ENCODE measurements around the gene ESYT3. TPM values are rescaled to one million over a fixed set of nuclear protein-coding genes. Genes with fewer than 3 reads are reported as not detected.
"Not testable (repeated sequence)": the region's sequence is repeated elsewhere in the genome, so short reads cannot be mapped to it uniquely, and the experiment has no call there.

ESYT3 gene
- total RNA-seq, 3 donors from 2014 or later = 0.05 to 0.19 (median 0.13) TPM

DNA sequence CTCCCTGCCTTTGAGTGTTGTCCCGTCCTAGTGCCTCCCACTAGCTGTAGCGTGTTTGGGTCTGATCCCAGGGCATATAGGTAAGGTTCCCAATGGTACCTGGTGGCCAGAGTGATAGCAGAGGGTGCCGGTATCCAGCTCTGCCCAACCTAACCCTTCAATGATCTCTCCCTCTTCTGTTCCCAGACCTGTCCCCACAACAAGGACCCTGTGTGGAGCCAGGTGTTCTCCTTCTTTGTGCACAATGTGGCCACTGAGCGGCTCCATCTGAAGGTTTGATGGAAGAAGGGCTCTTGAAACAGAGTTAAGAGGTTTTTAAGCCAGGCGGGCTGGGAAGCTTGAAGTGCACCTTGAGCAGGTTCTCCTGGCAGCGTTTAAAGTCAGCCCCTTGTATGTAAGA is 35.5 kb downstream of the ESYT3 start:
- Mint-ChIP-seq H3K4me1 (ENCODE audit: low read depth) (no peaks in the 10 kb centered on the region), H3K27me3 (ENCODE audit: low read depth) (peaks cover 2% of the 10 kb centered on the region), H3K4me3 (no peak overlapping the region), H3K36me3 (ENCODE audit: insufficient read depth) (no peaks in the 10 kb centered on the region), H3K9me3 (no peaks in the 10 kb centered on the region)
- DNase-seq = no peak
- no peak for ATAC-seq

GRCh38 chr3:138470687-138471086 is 36.3 kb downstream of the ESYT3 start:
- ATAC-seq = no peak
- Mint-ChIP-seq H3K4me1 (ENCODE audit: low read depth) (no peaks in the 10 kb centered on the region), H3K4me3 (no peak overlapping the region), H3K36me3 (ENCODE audit: insufficient read depth) (no peaks in the 10 kb centered on the region), H3K27me3 (ENCODE audit: low read depth) (peaks cover 2% of the 10 kb centered on the region), H3K9me3 (no peaks in the 10 kb centered on the region)
- no peak for DNase-seq

DNA sequence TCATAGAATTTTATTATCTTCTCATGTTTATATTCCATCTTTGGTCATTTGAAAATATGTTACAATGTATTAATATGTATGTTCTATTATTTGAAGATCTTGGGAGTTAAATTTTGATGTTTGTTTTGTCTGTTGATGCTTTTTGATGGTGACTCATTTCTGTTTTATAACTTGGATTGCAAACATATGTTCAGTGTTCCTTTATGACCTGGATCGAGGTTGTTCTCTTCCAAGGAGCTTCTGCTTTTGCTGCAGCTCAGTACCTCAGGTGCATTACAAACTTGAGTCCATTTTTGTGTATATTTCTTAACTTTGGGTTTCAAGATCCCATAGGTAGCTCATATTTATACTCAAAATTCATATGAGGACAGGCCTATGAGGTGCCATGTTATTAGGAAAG is 37.1 kb downstream of the ESYT3 start:
- no peak for ATAC-seq
- H3K4me1 Mint-ChIP-seq (ENCODE audit: low read depth) = no peaks in the 10 kb centered on the region

GRCh38 chr3:138472141-138472825 is 37.9 kb downstream of the ESYT3 start:
- Mint-ChIP-seq H3K9me3 (no peaks in the 10 kb centered on the region), H3K4me1 (ENCODE audit: low read depth) (no peaks in the 10 kb centered on the region)

More for the DNA sequence above, 37.1 kb downstream of the ESYT3 start:
- H3K9me3 Mint-ChIP-seq = no peaks in the 10 kb centered on the region
- H3K36me3 Mint-ChIP-seq (ENCODE audit: insufficient read depth) = no peaks in the 10 kb centered on the region
- no peak overlapping the region for H3K4me3 Mint-ChIP-seq
- DNase-seq = no peak
- H3K27me3 Mint-ChIP-seq (ENCODE audit: low read depth) = peaks cover 2% of the 10 kb centered on the region

GRCh38 chr3:138473391-138473790 is 39.0 kb downstream of the ESYT3 start:
- Mint-ChIP-seq H3K4me3 (no peak overlapping the region), H3K4me1 (ENCODE audit: low read depth) (no peaks in the 10 kb centered on the region), H3K9me3 (no peaks in the 10 kb centered on the region), H3K27me3 (ENCODE audit: low read depth) (no peaks in the 10 kb centered on the region), H3K36me3 (ENCODE audit: insufficient read depth) (no peaks in the 10 kb centered on the region)
- no peak for ATAC-seq
- no peak for DNase-seq

More at GRCh38 chr3:138472141-138472825, 37.9 kb downstream of the ESYT3 start:
- DNase-seq = no peak
- no peak overlapping the region for H3K4me3 Mint-ChIP-seq
- H3K36me3 Mint-ChIP-seq (ENCODE audit: insufficient read depth) = no peaks in the 10 kb centered on the region
- peaks cover 2% of the 10 kb centered on the region for H3K27me3 Mint-ChIP-seq (ENCODE audit: low read depth)
- no peak for ATAC-seq

DNA sequence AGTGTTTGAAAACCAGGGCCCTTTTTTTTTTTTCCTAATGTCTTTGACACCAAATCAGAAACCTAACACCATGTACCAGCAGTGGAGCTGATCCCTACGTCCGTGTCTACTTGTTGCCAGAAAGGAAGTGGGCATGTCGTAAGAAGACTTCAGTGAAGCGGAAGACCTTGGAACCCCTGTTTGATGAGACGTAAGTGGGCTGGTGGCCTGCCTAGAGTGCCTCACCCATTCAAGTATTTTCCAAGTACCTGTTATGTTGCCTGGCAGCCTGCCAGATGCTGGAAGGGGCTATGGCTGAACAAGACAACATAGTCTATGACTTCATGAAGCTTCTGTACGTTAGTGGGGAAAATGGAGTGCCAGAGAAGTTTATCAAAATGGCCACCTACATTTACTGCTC is 39.7 kb downstream of the ESYT3 start:
- H3K4me3 Mint-ChIP-seq = no peak overlapping the region
- H3K27me3 Mint-ChIP-seq (ENCODE audit: low read depth) = no peaks in the 10 kb centered on the region
- H3K4me1 Mint-ChIP-seq (ENCODE audit: low read depth) = no peaks in the 10 kb centered on the region
- DNase-seq (no peak), ATAC-seq (no peak)
- no peaks in the 10 kb centered on the region for H3K36me3 Mint-ChIP-seq (ENCODE audit: insufficient read depth)
- H3K9me3 Mint-ChIP-seq = no peaks in the 10 kb centered on the region

GRCh38 chr3:138476526-138476925 is 42.1 kb downstream of the ESYT3 start:
- DNase-seq (no peak), ATAC-seq (no peak)
- H3K36me3 Mint-ChIP-seq (ENCODE audit: insufficient read depth) = no peaks in the 10 kb centered on the region
- H3K4me3 Mint-ChIP-seq = no peak overlapping the region
- no peaks in the 10 kb centered on the region for H3K9me3 Mint-ChIP-seq
- no peaks in the 10 kb centered on the region for H3K4me1 Mint-ChIP-seq (ENCODE audit: low read depth)
- no peaks in the 10 kb centered on the region for H3K27me3 Mint-ChIP-seq (ENCODE audit: low read depth)

DNA sequence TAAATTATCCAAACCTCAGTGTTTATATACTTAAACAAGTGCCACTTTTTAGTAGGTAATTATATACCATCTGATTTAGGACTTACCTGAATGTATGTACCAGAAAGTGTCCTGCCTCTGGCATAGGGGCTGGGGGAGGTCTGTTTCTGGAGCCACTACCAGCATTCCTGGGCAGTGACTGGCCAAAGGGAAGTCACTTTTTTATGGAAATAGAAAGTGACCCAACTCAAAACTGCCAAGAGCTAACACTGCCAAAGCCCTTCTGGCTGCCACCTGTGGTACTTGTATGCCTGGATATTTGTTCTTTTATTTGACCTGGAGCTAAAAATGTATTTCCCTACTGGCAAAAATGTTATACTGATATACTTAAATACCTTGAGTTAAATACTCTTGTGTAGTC is 42.7 kb downstream of the ESYT3 start:
- no peak for DNase-seq
- no peaks in the 10 kb centered on the region for H3K9me3 Mint-ChIP-seq
- H3K36me3 Mint-ChIP-seq (ENCODE audit: insufficient read depth) = no peaks in the 10 kb centered on the region
- H3K4me1 Mint-ChIP-seq (ENCODE audit: low read depth) = no peaks in the 10 kb centered on the region
- no peaks in the 10 kb centered on the region for H3K27me3 Mint-ChIP-seq (ENCODE audit: low read depth)
- no peak overlapping the region for H3K4me3 Mint-ChIP-seq
- ATAC-seq = no peak

GRCh38 chr3:138477801-138478200 is 43.4 kb downstream of the ESYT3 start:
- DNase-seq = no peak
- Mint-ChIP-seq H3K9me3 (no peaks in the 10 kb centered on the region), H3K36me3 (ENCODE audit: insufficient read depth) (no peaks in the 10 kb centered on the region), H3K27me3 (ENCODE audit: low read depth) (no peaks in the 10 kb centered on the region), H3K4me1 (ENCODE audit: low read depth) (no peaks in the 10 kb centered on the region), H3K4me3 (no peak overlapping the region)
- ATAC-seq = no peak

GRCh38 chr3:138479438-138479863 is 45.0 kb downstream of the ESYT3 start:
- H3K9me3 Mint-ChIP-seq = peaks cover 5% of the 10 kb centered on the region

DNA sequence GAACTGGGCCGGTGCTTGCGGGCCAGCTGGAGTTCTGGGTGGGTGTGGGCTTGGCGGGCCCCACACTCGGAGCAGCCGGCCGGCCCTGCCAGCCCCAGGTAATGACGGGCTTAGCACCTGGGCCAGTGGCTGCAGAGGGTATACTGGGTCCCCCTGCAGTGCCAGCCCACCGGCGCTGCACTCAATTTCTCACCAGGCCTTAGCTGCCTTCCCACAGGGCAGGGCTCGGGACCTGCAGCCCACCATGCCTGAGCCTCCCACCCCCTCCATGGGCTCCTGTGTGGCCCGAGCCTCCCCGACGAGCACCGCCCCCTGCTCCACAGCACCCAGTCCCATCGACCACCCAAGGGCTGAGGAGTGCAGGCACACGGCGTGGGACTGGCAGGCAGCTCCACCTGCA is 50.3 kb downstream of the ESYT3 start:
- H3K27me3 Mint-ChIP-seq (ENCODE audit: low read depth); H3K36me3 Mint-ChIP-seq (ENCODE audit: insufficient read depth); H3K4me3 Mint-ChIP-seq; ATAC-seq; DNase-seq; H3K4me1 Mint-ChIP-seq (ENCODE audit: low read depth): not testable (repeated sequence)
- peaks cover 36% of the 10 kb centered on the region for H3K9me3 Mint-ChIP-seq

More at GRCh38 chr3:138479438-138479863, 45.0 kb downstream of the ESYT3 start:
- Mint-ChIP-seq H3K4me1 (ENCODE audit: low read depth) (no peaks in the 10 kb centered on the region), H3K36me3 (ENCODE audit: insufficient read depth) (no peaks in the 10 kb centered on the region), H3K4me3 (no peak overlapping the region), H3K27me3 (ENCODE audit: low read depth) (no peaks in the 10 kb centered on the region)
- DNase-seq = no peak
- no peak for ATAC-seq

- not testable (repeated sequence) for DNase-seq; H3K36me3 Mint-ChIP-seq (ENCODE audit: insufficient read depth); H3K27me3 Mint-ChIP-seq (ENCODE audit: low read depth); H3K4me3 Mint-ChIP-seq; H3K4me1 Mint-ChIP-seq (ENCODE audit: low read depth); ATAC-seq
- H3K9me3 Mint-ChIP-seq = peaks cover 48% of the 10 kb centered on the region
Measured at GRCh38 chr3:138486580-138486979, 52.2 kb downstream of the ESYT3 start.

GRCh38 chr3:138491971-138492370 is 57.6 kb downstream of the ESYT3 start:
- peaks cover 31% of the 10 kb centered on the region for H3K9me3 Mint-ChIP-seq
- H3K4me3 Mint-ChIP-seq = no peak overlapping the region
- no peak for ATAC-seq
- peaks cover 17% of the 10 kb centered on the region for H3K36me3 Mint-ChIP-seq (ENCODE audit: insufficient read depth)
- no peaks in the 10 kb centered on the region for H3K4me1 Mint-ChIP-seq (ENCODE audit: low read depth)
- no peaks in the 10 kb centered on the region for H3K27me3 Mint-ChIP-seq (ENCODE audit: low read depth)
- DNase-seq = no peak

GRCh38 chr3:138492980-138493675 is 58.7 kb downstream of the ESYT3 start:
- Mint-ChIP-seq H3K9me3 (peaks cover 24% of the 10 kb centered on the region), H3K27me3 (ENCODE audit: low read depth) (no peaks in the 10 kb centered on the region), H3K36me3 (ENCODE audit: insufficient read depth) (peaks cover 21% of the 10 kb centered on the region), H3K4me1 (ENCODE audit: low read depth) (no peaks in the 10 kb centered on the region), H3K4me3 (no peak overlapping the region)
- ATAC-seq = no peak
- no peak for DNase-seq
